Activated T-helper 2 cell treated with anti-CD3 and anti-CD28 coated beads, Interferon-gamma antibody, Interleukin-2, Interleukin-4, amounts not matched to agents 10 μg/mL and 5 μg/mL and 100 μg/mL, durations not matched to agents 14 hours and 24 hours and 36 hours (primary cell): ENCODE results near the gene COP1. TPM values are rescaled to one million over a fixed set of nuclear protein-coding genes. Genes with fewer than 3 reads are reported as not detected.

Source experiments
- DNase-seq: peaks from one replicate; pipeline ENCODE4 v3.0.0; 2021; ENCODE audit warnings: low spot score
- H3K27ac Mint-ChIP-seq: one replicate; pipeline ENCODE4 v1.8.0; 2021; ENCODE audit warnings: mixed read lengths
- H3K27me3 Mint-ChIP-seq: one replicate; pipeline ENCODE4 v1.8.0; 2021; ENCODE audit warnings: low read depth, mixed read lengths
- H3K36me3 Mint-ChIP-seq: one replicate; pipeline ENCODE4 v1.8.0; 2021; ENCODE audit warnings: low read depth, mixed read lengths
- H3K4me1 Mint-ChIP-seq: one replicate; pipeline ENCODE4 v1.8.0; 2021; ENCODE audit warnings: low read depth, mixed read lengths
- H3K4me3 Mint-ChIP-seq: one replicate; pipeline ENCODE4 v1.8.0; 2021; ENCODE audit warnings: low read depth, mild to moderate bottlenecking, moderate library complexity, mixed read lengths
- H3K9me3 Mint-ChIP-seq: one replicate; pipeline ENCODE4 v1.8.0; 2021; ENCODE audit warnings: mixed read lengths
- intact Hi-C: fragments of 100-400 bp; cut with micrococcal nuclease; formaldehyde crosslinking; loops from one replicate; pipeline ENCODE4 v1.15.1; 2023
- total RNA-seq: library from RNA; stranded (reverse); gene quantifications from 2 replicates; pipeline ENCODE4 v1.2.3, GENCODE V29; 2022

The COP1 gene
- total RNA-seq, 1 donor from 2014 or later = 47.5 TPM

DNA sequence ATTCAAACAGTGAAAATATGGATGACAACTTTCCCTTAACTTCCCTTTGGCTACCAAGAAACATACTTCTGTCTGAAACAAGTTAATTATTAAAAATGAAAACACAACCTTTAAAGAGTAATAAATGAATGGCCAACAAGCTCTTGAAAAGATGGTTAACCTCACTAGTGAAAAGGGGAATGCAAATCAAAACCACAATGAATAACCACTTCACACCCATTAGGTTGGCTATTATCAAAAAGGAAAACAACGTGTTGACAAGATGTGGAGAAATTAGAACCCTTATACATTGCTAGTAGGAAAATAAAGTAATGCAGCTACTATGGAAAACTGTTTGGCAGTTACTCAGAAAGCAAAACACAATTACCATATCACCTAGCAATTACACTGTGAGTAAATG, 14.1 kb downstream of the COP1 start:
- peaks cover 31% of the 10 kb centered on the region for H3K36me3 Mint-ChIP-seq
- intact Hi-C loops = loop anchor here (1.0 kb wide), 2 partner anchors 12 to 29 kb away; no protein-coding TSS in a partner anchor
- H3K4me1 Mint-ChIP-seq = peaks cover 40% of the 10 kb centered on the region
- H3K27ac Mint-ChIP-seq = peak overlapping the region; percentile 35
- H3K9me3 Mint-ChIP-seq = peaks cover 8% of the 10 kb centered on the region
- H3K27me3 Mint-ChIP-seq = no peaks in the 10 kb centered on the region
- no peak overlapping the region for H3K4me3 Mint-ChIP-seq
- no peak for DNase-seq

DNA sequence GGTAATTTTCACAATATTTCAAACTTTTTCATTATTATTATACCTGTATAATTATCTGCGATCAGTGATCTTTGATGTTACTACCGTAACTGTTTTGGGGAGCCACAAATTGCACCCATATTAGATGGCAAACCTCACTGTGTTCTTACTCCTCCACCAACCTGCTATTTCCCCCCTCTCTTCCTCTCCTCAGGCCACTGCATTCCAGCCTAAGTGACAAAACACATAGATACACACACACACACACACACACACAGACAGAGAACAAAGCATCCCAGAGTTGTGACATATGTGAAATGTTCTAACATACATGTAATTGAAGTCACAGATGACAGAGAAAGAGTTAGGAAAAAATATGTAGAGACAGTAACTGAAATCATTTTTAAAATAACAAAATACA, 18.5 kb downstream of the COP1 start:
- Mint-ChIP-seq H3K36me3 (peaks cover 29% of the 10 kb centered on the region), H3K27ac (no peak overlapping the region), H3K4me3 (no peak overlapping the region), H3K27me3 (no peaks in the 10 kb centered on the region), H3K4me1 (peaks cover 32% of the 10 kb centered on the region), H3K9me3 (peaks cover 3% of the 10 kb centered on the region)
- intact Hi-C loops = no loop called here
- no peak for DNase-seq

DNA sequence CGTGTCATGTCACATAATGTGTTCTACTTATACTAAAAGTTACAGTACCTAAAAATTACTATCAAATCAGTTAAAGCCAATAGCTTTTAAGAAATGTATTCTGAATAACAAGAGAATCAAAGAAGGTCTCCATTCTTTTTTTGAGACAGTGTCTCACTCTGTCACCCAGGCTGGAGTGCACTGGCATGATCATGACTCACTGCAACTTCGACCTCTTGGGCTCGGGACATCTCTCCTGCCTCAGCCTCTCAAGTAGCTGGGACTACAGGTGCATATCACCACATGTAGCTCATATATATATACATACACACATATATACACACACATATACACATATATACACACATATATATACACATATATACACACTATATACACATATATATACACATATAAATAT, 20.1 kb downstream of the COP1 start:
- no peaks in the 10 kb centered on the region for H3K9me3 Mint-ChIP-seq
- intact Hi-C loops = no loop called here

DNA sequence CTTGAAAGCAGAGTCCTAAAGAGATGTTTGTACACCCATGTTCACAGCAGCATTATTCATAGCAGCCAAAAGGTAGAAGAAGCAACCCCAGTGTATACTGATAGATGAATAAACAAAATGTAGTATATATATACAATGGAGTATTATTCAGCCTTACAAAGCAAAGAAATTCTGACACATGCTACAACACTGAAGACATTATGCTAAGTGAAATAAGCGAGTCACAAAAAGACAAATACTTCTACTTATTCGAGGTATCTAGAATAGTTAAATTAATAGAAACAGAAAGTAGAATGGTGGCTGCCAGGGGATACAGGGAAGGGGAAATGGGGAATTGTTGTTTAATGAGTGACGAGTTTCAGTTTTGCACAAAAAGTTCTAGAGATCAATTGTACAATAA, 23.5 kb downstream of the COP1 start:
- Mint-ChIP-seq H3K4me1 (peaks cover 13% of the 10 kb centered on the region), H3K4me3 (no peak overlapping the region), H3K9me3 (no peaks in the 10 kb centered on the region), H3K27ac (no peak overlapping the region), H3K36me3 (peaks cover 29% of the 10 kb centered on the region), H3K27me3 (no peaks in the 10 kb centered on the region)
- no peak for DNase-seq
- intact Hi-C loops = no loop called here

More for the DNA sequence above, 20.1 kb downstream of the COP1 start:
- DNase-seq = no peak
- Mint-ChIP-seq H3K27ac (no peak overlapping the region), H3K4me1 (peaks cover 21% of the 10 kb centered on the region), H3K4me3 (no peak overlapping the region), H3K36me3 (peaks cover 28% of the 10 kb centered on the region), H3K27me3 (no peaks in the 10 kb centered on the region)

DNA sequence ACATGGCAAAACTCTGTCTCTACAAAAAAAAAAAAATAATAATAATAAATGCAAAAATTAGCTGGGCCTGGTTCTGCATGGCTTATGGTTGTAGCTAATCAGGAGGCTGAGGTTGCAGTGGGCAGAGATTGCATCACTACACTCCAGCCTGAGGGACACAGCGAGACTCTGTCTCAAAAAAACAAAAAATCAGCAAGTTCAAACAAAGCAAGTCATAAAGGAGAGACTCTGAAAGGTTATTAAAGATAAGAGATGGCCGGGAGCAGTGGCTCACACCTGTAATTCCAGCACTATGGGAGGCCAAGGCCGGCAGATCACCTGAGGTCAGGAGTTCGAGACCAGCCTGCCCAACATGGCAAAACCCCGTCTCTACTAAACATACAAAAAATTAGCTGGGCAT, 28.8 kb downstream of the COP1 start:
- H3K36me3 Mint-ChIP-seq = peaks cover 46% of the 10 kb centered on the region

DNA sequence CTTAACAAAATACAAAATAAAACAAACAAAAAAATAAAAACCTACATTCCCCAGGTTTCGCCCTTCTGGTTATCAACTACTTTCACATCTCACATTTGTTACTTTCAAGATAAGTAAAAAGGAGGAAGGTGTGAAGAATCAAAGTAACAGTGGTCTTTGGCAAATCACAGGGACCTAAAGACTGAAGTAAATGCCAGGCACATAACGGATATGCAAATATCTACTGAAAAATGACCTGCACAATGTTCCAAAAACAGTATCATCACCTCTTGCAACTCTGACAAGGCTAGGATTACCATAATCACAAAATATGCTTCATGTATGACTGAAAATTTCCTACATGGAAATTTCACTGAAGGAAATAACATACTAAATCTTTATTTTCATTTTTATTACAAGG, 29.3 kb downstream of the COP1 start:
- H3K27ac Mint-ChIP-seq = peak overlapping the region; percentile 51
- no peaks in the 10 kb centered on the region for H3K9me3 Mint-ChIP-seq
- peaks cover 47% of the 10 kb centered on the region for H3K36me3 Mint-ChIP-seq
- intact Hi-C loops = loop anchor here (1.0 kb wide), 1 partner anchor 13 kb away; no protein-coding TSS in a partner anchor
- H3K4me1 Mint-ChIP-seq = peaks cover 28% of the 10 kb centered on the region
- DNase-seq = no peak
- no peak overlapping the region for H3K4me3 Mint-ChIP-seq
- no peaks in the 10 kb centered on the region for H3K27me3 Mint-ChIP-seq

More for the DNA sequence above, 28.8 kb downstream of the COP1 start:
- DNase-seq = no peak
- Mint-ChIP-seq H3K4me1 (peaks cover 28% of the 10 kb centered on the region), H3K4me3 (no peak overlapping the region), H3K9me3 (no peaks in the 10 kb centered on the region), H3K27ac (peak overlapping the region; percentile 24), H3K27me3 (no peaks in the 10 kb centered on the region)
- intact Hi-C loops = no loop called here

DNA sequence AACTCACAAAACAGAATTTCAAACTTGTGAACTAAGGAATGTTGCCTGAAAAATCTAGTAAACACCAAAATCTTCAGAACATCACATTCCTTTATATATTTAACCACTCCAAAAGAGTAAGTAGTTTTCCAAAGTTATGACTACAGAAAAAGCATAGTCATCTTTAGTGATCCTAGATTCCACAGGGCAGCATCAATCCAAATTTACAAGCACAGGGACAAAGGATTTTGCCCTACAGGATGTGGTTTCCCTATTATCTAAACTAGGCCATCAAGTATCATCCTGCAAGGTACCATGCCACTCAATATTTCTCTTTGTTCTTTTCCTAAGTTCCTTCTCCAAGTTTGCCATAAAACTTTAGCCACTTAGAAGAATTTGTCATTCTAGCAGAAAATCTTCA, 33.0 kb downstream of the COP1 start:
- Mint-ChIP-seq H3K4me3 (no peak overlapping the region), H3K9me3 (peaks cover 4% of the 10 kb centered on the region), H3K36me3 (peaks cover 55% of the 10 kb centered on the region), H3K27ac (no peak overlapping the region), H3K4me1 (peaks cover 28% of the 10 kb centered on the region), H3K27me3 (no peaks in the 10 kb centered on the region)
- intact Hi-C loops = no loop called here
- no peak for DNase-seq

DNA sequence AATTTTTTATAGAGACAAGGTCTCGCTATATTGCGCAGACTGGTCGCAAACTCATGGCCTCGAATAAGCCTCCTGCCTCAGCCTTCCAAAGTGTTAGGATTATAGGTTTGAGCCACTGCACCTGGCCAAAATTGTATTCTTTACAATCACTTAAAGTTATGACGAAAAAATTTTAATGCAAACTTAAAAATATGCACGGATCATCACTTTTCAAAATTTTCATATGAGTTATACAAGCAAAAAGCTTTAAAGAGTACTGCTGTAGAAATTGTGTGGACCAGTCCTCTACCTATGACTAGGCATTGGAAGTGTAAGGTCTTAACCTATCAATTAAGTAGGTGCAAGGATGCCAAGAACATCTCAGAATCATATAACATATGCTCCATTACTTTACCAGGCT, 34.9 kb downstream of the COP1 start:
- Mint-ChIP-seq H3K4me3 (no peak overlapping the region), H3K27ac (no peak overlapping the region), H3K4me1 (peaks cover 18% of the 10 kb centered on the region), H3K27me3 (no peaks in the 10 kb centered on the region), H3K36me3 (peaks cover 63% of the 10 kb centered on the region), H3K9me3 (peaks cover 4% of the 10 kb centered on the region)
- intact Hi-C loops = no loop called here
- DNase-seq = no peak

DNA sequence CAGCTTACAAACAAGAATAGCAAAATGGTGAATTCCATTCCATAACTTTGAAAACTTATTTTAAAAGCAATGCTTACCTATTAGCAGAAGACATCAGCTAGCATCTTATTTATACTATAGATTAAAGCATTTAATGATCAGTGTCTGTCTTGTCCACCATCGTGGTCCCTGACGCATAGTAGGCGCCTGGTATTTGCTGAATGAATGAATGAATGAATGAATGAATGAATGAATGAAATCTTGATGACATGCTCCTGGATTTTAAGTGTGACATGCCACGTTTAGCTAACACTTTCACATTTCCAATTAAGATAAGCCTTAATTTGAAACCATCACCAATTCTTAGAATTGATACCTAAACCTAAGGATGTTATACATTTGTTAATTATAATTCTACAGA, 39.9 kb downstream of the COP1 start:
- Mint-ChIP-seq H3K4me1 (peaks cover 25% of the 10 kb centered on the region), H3K27ac (no peak overlapping the region), H3K27me3 (no peaks in the 10 kb centered on the region), H3K36me3 (peaks cover 70% of the 10 kb centered on the region), H3K9me3 (peaks cover 4% of the 10 kb centered on the region), H3K4me3 (no peak overlapping the region)
- intact Hi-C loops = loop anchor here (10.0 kb wide), 1 partner anchor 52 kb away; no protein-coding TSS in a partner anchor
- no peak for DNase-seq

DNA sequence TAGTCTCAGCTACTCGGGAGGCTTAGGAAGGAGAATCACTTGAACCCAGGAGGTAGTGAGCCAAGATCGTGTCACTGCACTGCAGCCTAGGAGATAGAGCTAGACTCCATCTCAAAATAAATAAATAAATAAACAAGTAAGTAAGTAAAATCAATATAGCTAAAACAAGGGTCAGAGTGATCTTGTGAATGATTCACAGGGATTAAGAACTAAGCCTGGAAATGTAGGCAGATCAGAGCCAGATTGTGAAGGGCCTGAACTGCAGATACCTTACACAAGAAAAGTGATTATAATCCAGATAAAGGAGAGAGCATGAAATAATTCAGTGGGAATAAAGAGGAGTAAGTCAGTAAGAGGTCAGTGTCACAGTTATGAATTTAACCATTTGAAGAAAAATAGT, 41.5 kb downstream of the COP1 start:
- H3K9me3 Mint-ChIP-seq = no peaks in the 10 kb centered on the region
- DNase-seq = no peak
- no peaks in the 10 kb centered on the region for H3K27me3 Mint-ChIP-seq
- peaks cover 72% of the 10 kb centered on the region for H3K36me3 Mint-ChIP-seq
- no peak overlapping the region for H3K27ac Mint-ChIP-seq
- H3K4me1 Mint-ChIP-seq = peaks cover 36% of the 10 kb centered on the region
- no peak overlapping the region for H3K4me3 Mint-ChIP-seq
- intact Hi-C loops = loop anchor here (10.0 kb wide), 1 partner anchor 51 kb away; no protein-coding TSS in a partner anchor

DNA sequence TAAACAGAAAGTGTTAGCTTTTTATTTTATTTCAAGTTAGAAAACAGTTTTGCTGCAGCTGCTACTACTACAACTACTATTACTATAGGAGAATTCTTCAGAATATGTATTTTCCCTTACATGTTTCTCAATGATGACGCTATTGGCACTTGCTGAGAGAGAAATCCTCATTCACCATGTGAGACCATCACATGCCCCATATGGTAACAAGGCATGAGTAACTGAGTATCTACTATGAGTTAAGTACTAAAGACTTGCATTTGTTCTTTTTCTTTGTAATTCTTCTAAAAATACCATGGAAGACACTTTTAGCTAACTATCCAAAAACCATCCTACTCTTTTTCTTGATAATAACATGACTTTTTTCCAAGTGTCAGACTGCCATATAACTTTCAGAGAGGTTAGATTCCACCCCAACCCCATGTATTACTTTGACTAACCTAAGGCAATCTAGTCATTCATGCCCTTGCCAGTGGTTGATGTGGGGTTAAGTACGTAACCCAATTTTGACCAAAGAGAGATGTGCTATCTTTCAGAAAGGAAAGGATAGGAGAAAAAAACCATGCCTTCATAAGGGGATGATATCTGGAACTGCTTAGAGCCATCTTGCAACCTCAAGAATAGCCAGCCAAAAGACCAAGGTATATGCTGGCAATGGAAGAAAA, 42.9 kb downstream of the COP1 start:
- no peaks in the 10 kb centered on the region for H3K27me3 Mint-ChIP-seq

DNA sequence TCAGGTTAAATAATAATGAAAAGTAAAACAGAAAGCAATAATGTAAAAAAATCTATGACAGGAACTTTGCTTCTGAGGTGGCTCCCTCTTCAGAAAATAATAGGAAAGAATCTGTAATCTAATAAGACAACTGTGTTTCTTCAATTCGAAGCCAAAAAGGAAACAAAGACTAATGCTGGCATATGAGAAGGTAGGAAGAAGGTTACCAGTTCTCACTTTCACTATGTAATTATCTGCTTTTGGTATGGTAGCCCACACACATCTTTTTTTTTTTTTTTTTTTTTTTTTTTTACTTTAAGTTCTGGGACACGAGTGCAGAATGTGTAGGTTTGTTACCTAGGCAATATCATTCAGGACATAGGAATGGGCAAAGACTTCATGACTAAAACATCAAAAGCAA, 47.1 kb downstream of the COP1 start:
- Mint-ChIP-seq H3K4me3 (peak overlapping the region; percentile 42), H3K27ac (peak overlapping the region; percentile 84), H3K4me1 (peaks cover 40% of the 10 kb centered on the region), H3K36me3 (peaks cover 89% of the 10 kb centered on the region), H3K9me3 (peaks cover 25% of the 10 kb centered on the region), H3K27me3 (no peaks in the 10 kb centered on the region)
- intact Hi-C loops = loop anchor here (10.0 kb wide), 1 partner anchor 45 kb away; no protein-coding TSS in a partner anchor
- DNase-seq = no peak

More for the DNA sequence above, 42.9 kb downstream of the COP1 start:
- no peak for DNase-seq
- intact Hi-C loops = loop anchor here (1.0 to 10.0 kb wide), 4 partner anchors 13 to 49 kb away; no protein-coding TSS in a partner anchor
- H3K4me3 Mint-ChIP-seq = no peak overlapping the region
- H3K27ac Mint-ChIP-seq = peak overlapping the region; percentile 76
- no peaks in the 10 kb centered on the region for H3K9me3 Mint-ChIP-seq
- peaks cover 73% of the 10 kb centered on the region for H3K36me3 Mint-ChIP-seq
- H3K4me1 Mint-ChIP-seq = peaks cover 41% of the 10 kb centered on the region

DNA sequence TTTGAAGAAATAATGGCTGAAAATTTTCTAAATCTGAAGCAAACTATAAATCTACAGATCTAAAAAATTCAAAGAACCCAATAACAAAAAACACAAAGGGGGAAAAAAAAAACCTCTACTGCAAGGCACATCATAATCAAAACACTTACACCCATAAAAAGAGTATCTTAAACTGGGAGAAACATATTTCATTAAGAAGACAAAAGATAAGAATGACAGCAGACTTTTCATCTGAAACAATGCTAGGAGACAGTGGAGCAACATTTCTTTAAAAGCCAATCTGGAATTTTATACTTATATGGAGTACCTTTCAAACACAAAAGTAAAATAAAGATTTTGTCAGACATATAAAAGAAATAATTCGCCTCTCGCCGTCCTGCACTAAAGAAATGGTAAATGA, 49.1 kb downstream of the COP1 start:
- peaks cover 30% of the 10 kb centered on the region for H3K9me3 Mint-ChIP-seq
- no peak overlapping the region for H3K4me3 Mint-ChIP-seq
- DNase-seq = no peak
- H3K36me3 Mint-ChIP-seq = peaks cover 90% of the 10 kb centered on the region
- no peaks in the 10 kb centered on the region for H3K27me3 Mint-ChIP-seq
- H3K27ac Mint-ChIP-seq = no peak overlapping the region
- peaks cover 27% of the 10 kb centered on the region for H3K4me1 Mint-ChIP-seq
- intact Hi-C loops = no loop called here
